Panc1 (cell line): ENCODE measurements around the gene FGFR4. TPM values are rescaled to one million over a fixed set of nuclear protein-coding genes. Genes with fewer than 3 reads are reported as not detected.

Experiments
- ATAC-seq: fragments of 200-7000 bp; cut with Tn5 transposase; 2 replicates; pipeline ENCODE4 v1.9.1; 2020; ENCODE audit warnings: mild to moderate bottlenecking, moderate library complexity
- BruUV-seq: library from RNA; stranded (reverse); fragments of 400-500 nt; replicated peaks from 2 replicates; lab custom pipeline; 2021; lab: Mats Ljungman, UMichigan
- CTCF ChIA-PET: fragments of 300-600 bp; sonication (Branson Sonifier 250); formaldehyde crosslinking; loops from one replicate; lab custom pipeline; 2022; ENCODE audit warnings: antibody characterized with exemption; lab: Charles Lee
- POLR2A ChIA-PET: fragments of 300-600 bp; sonication (Branson Sonifier 250); formaldehyde crosslinking; loops from one replicate; lab custom pipeline; 2022; ENCODE audit warnings: antibody characterized with exemption; lab: Charles Lee
- DNase-seq: peaks from one replicate; pipeline ENCODE4 v3.0.0-alpha.2; 2010; ENCODE audit warnings: low read depth, low spot score
- H3K27ac ChIP-seq: 2 replicates; pipeline ENCODE4 v1.5.1; 2011; ENCODE audit warnings: mild to moderate bottlenecking, low read length, inconsistent platforms
- H3K27me3 ChIP-seq: fragments of 200-500 bp; sonication (Bioruptor generic); 2 replicates; pipeline ENCODE4 v1.6.0; 2014; ENCODE audit warnings: low read length, inconsistent platforms; ENCODE audit not compliant: control insufficient read depth, insufficient read depth
- H3K36me3 ChIP-seq: fragments of 200-500 bp; sonication (Bioruptor generic); 2 replicates; pipeline ENCODE4 v1.5.1; 2014; ENCODE audit warnings: inconsistent platforms, mild to moderate bottlenecking, low read length, moderate library complexity; ENCODE audit not compliant: control insufficient read depth, insufficient read depth
- H3K4me1 ChIP-seq: 2 replicates; pipeline ENCODE4 v1.5.1; 2011; ENCODE audit warnings: inconsistent platforms, mild to moderate bottlenecking, low read length, moderate library complexity; ENCODE audit not compliant: control insufficient read depth, insufficient read depth
- H3K4me3 ChIP-seq, 2 experiments: 2 replicates each; pipeline ENCODE4 v1.5.1; 2011 to 2012; ENCODE audit warnings: low read depth in 2 of 2, low read length in 2 of 2, mild to moderate bottlenecking in 2 of 2, inconsistent platforms in 1 of 2, moderate library complexity in 1 of 2
- H3K9me3 ChIP-seq: fragments of 200-500 bp; sonication (Bioruptor generic); 2 replicates; pipeline ENCODE4 v1.5.1; 2014; ENCODE audit warnings: low read depth, mild to moderate bottlenecking, inconsistent platforms, low read length, moderate library complexity; ENCODE audit not compliant: control insufficient read depth, insufficient read depth
- CTCF ChIP-seq: fragments of 450-650 bp; IDR thresholded peaks from 2 replicates; pipeline ENCODE4 v1.5.1; 2017; ENCODE audit warnings: mild to moderate bottlenecking
- POLR2AphosphoS5 ChIP-seq: IDR thresholded peaks from 2 replicates; pipeline ENCODE4 v1.6.1; 2012; ENCODE audit warnings: mild to moderate bottlenecking, low read depth, low read length, moderate library complexity
- REST ChIP-seq, 2 experiments: IDR thresholded peaks; 2 replicates each; pipeline ENCODE4 v1.6.1; 2011 to 2012; ENCODE audit warnings: low read depth in 2 of 2, control low read depth in 1 of 2, low read length in 1 of 2, mild to moderate bottlenecking in 1 of 2, moderate library complexity in 1 of 2; ENCODE audit not compliant: insufficient read depth in 1 of 2
- SIN3A ChIP-seq: IDR thresholded peaks from 2 replicates; pipeline ENCODE4 v1.6.1; 2012; ENCODE audit warnings: low read depth, mild to moderate bottlenecking, low read length, moderate library complexity, borderline replicate concordance; ENCODE audit not compliant: insufficient read depth
- TCF7L2 ChIP-seq: IDR thresholded peaks from 2 replicates; pipeline ENCODE4 v1.6.1; 2011; ENCODE audit warnings: mild to moderate bottlenecking, low read depth, low read length, inconsistent platforms
- in situ Hi-C: cut with HindIII; loops from 2 replicates; pipeline ENCODE4 v1.10.0; 2016; ENCODE audit warnings: low sequenced_read_pairs, low pct_unique_long_range_greater_than_20kb
- intact Hi-C: fragments of 100-400 bp; cut with micrococcal nuclease; formaldehyde crosslinking; loops from one replicate; pipeline ENCODE4 v1.10.0; 2022; ENCODE audit not compliant: unreplicated experiment
- total RNA-seq: library from RNA; stranded (reverse); gene quantifications from one replicate; pipeline ENCODE4 v1.2.1, GENCODE V29; 2021; ENCODE audit not compliant: unreplicated experiment

FGFR4 gene
- total RNA-seq, 1 experiment from 2014 or later = 7.5 TPM

GRCh38 chr5:177133853-177134696, 47.4 kb downstream of the FGFR4 start:
- CTCF ChIA-PET = no interaction called here
- H3K27me3 ChIP-seq = no peaks in the 10 kb centered on the region
- peak; percentile 62 for ATAC-seq
- H3K36me3 ChIP-seq = peaks cover 16% of the 10 kb centered on the region; the same call in 1 of the 2 replicates
- BruUV-seq = no TSS peak
- in situ Hi-C loops (no loop called here), intact Hi-C loops (no loop called here)
- peak overlapping the region; percentile 59 to 84 for H3K4me3 ChIP-seq
- DNase-seq = no peak
- POLR2A ChIA-PET = interaction anchor here (1.1 kb wide), 1 partner anchor 8 kb away, joined by 3 read pairs; no protein-coding TSS in a partner anchor
- H3K27ac ChIP-seq = peak overlapping the region; percentile 84
- no peaks in the 10 kb centered on the region for H3K9me3 ChIP-seq
- TF ChIP-seq CTCF (no peak), SIN3A (peak; percentile 54; the same call in 1 of the 2 replicates), REST (IDR thresholded peaks at IDR 0.05; ENCODE audit: insufficient read depth in 1 of 2, low read depth in 2 of 2, low read length in 1 of 2) (no peak), POLR2AphosphoS5 (peak; percentile 52), TCF7L2 (no peak)
- peaks cover 29% of the 10 kb centered on the region for H3K4me1 ChIP-seq

GRCh38 chr5:177134697-177135225, 48.0 kb downstream of the FGFR4 start:
- Histone ChIP-seq H3K4me1 (peaks cover 29% of the 10 kb centered on the region), H3K27me3 (no peaks in the 10 kb centered on the region), H3K4me3 (peak overlapping the region; percentile 59 to 84), H3K27ac (peak overlapping the region; percentile 84), H3K36me3 (peaks cover 16% of the 10 kb centered on the region; the same call in 1 of the 2 replicates), H3K9me3 (no peaks in the 10 kb centered on the region)
- CTCF ChIA-PET = no interaction called here
- in situ Hi-C loops (no loop called here), intact Hi-C loops (no loop called here)
- DNase-seq (no peak), ATAC-seq (no peak)
- BruUV-seq = no TSS peak
- no peak for TF ChIP-seq CTCF
- no peak for TF ChIP-seq SIN3A
- TF ChIP-seq REST (IDR thresholded peaks at IDR 0.05; ENCODE audit: insufficient read depth in 1 of 2, low read depth in 2 of 2, low read length in 1 of 2) = no peak
- TF ChIP-seq TCF7L2 = no peak
- no peak for TF ChIP-seq POLR2AphosphoS5
- POLR2A ChIA-PET = interaction anchor here (1.1 kb wide), 1 partner anchor 9 kb away, joined by 3 read pairs; no protein-coding TSS in a partner anchor
